GM18868 (cell line): ENCODE data around the gene EPB41L4B.
A peak's percentile ranks its signal among the peaks of the same experiment; 100 is the strongest.

ENCODE experiments used
- ATAC-seq: cut with Tn5 transposase; IDR thresholded peaks from one replicate; pipeline ENCODE4 v1.9.1; 2021; ENCODE audit warnings: mild to moderate bottlenecking, moderate library complexity; ENCODE audit not compliant: unreplicated experiment

Gene EPB41L4B

GRCh38 chr9:109212768-109213167 lies 108.1 kb downstream of the EPB41L4B start:
- no peak for ATAC-seq

- no peak for ATAC-seq
Observed at GRCh38 chr9:109206670-109207069, 114.2 kb downstream of the EPB41L4B start.

- no peak for ATAC-seq
Observed at GRCh38 chr9:109205526-109205925, 115.3 kb downstream of the EPB41L4B start.

- no peak for ATAC-seq
Observed at GRCh38 chr9:109203761-109204360, 117.0 kb downstream of the EPB41L4B start.

- ATAC-seq: no peak
Observed at GRCh38 chr9:109199676-109200075, 121.2 kb downstream of the EPB41L4B start.

- ATAC-seq: no peak
Observed at GRCh38 chr9:109198736-109199382, 122.0 kb downstream of the EPB41L4B start.

GRCh38 chr9:109193974-109194556 lies 126.8 kb downstream of the EPB41L4B start:
- ATAC-seq: no peak

GRCh38 chr9:109192732-109193361 lies 128.0 kb downstream of the EPB41L4B start:
- no peak for ATAC-seq

GRCh38 chr9:109191746-109192145 lies 129.1 kb downstream of the EPB41L4B start:
- ATAC-seq: no peak

- no peak for ATAC-seq
Observed at GRCh38 chr9:109190151-109190550, 130.7 kb downstream of the EPB41L4B start.

- ATAC-seq: no peak
Observed at GRCh38 chr9:109186857-109187520, 133.9 kb downstream of the EPB41L4B start.

GRCh38 chr9:109182940-109183798 lies 137.7 kb downstream of the EPB41L4B start:
- ATAC-seq: peak; percentile 78

GRCh38 chr9:109182550-109182939 lies 138.3 kb downstream of the EPB41L4B start:
- ATAC-seq: no peak

GRCh38 chr9:109181284-109181683 lies 139.6 kb downstream of the EPB41L4B start:
- peak; percentile 71 for ATAC-seq

- ATAC-seq: no peak
Observed at GRCh38 chr9:109179801-109180523, 140.9 kb downstream of the EPB41L4B start.

GRCh38 chr9:109176963-109177362 lies 143.9 kb downstream of the EPB41L4B start:
- ATAC-seq: no peak

- no peak for ATAC-seq
Observed at GRCh38 chr9:109176386-109176785, 144.5 kb downstream of the EPB41L4B start.

GRCh38 chr9:109172935-109173334 lies 147.9 kb downstream of the EPB41L4B start:
- no peak for ATAC-seq

- no peak for ATAC-seq
Observed at GRCh38 chr9:109171926-109172325, 148.9 kb downstream of the EPB41L4B start.

- no peak for ATAC-seq
Observed at GRCh38 chr9:109168170-109168569, 152.7 kb downstream of the EPB41L4B start.
